HepG2 (cell line): Measurements from ENCODE around the gene CAMTA1. TPM values are rescaled to one million over a fixed set of nuclear protein-coding genes. Genes with fewer than 3 reads are reported as not detected.

Experiments
- ATAC-seq: fragments of 200-7000 bp; cut with Tn5 transposase; 3 replicates; pipeline ENCODE4 v1.9.1; 2020; ENCODE audit warnings: mild to moderate bottlenecking, moderate library complexity
- BruUV-seq: library from RNA; stranded (reverse); fragments of 400-500 nt; replicated peaks from 2 replicates; lab custom pipeline; 2021; lab: Mats Ljungman, UMichigan
- CTCF ChIA-PET: fragments of 300-600 bp; formaldehyde crosslinking; extraction: SDS; loops from one replicate; lab custom pipeline; 2021; ENCODE audit warnings: low total read pairs, inconsistent platforms, low intra/inter-chr PET ratio; lab: Yijun Ruan, JAX
- POLR2A ChIA-PET: fragments of 350-600 bp; sonication (Branson Sonifier 250); formaldehyde crosslinking; loops from one replicate; lab custom pipeline; 2020; ENCODE audit warnings: antibody characterized with exemption, inconsistent platforms; lab: Yijun Ruan, JAX
- DNase-seq: peaks from one replicate; pipeline ENCODE4 v3.0.0-alpha.2; 2015; ENCODE audit warnings: low spot score
- FAIRE-seq: peaks from 3 replicates; lab custom pipeline; 2011; peaks lifted over from hg19 to GRCh38; lab: Jason Lieb, UNC
- H2AFZ ChIP-seq: one replicate; pipeline ENCODE4 v1.6.1; 2011; ENCODE audit warnings: low read length, inconsistent platforms
- H3K27ac ChIP-seq: fragments of 300-600 bp; 3 replicates; pipeline ENCODE4 v1.8.0; 2011; ENCODE audit warnings: mixed run types, mild to moderate bottlenecking, mixed read lengths, low read length, inconsistent platforms; ENCODE audit not compliant: insufficient read depth; ENCODE audit errors: extremely low read length
- H3K27me3 ChIP-seq, 2 experiments: fragments of 200-600 bp in 1 of 2; 2 replicates in 1 of 2; 3 replicates in 1 of 2; pipeline versions ENCODE4 v1.6.0 to v1.8.0; 2011; ENCODE audit warnings: low read length in 2 of 2, mild to moderate bottlenecking in 2 of 2, moderate library complexity in 2 of 2, inconsistent platforms in 1 of 2; ENCODE audit not compliant: insufficient read depth in 2 of 2, control insufficient read depth in 1 of 2
- H3K36me3 ChIP-seq, 2 experiments: fragments of 200-600 bp in 1 of 2; replicated peaks in 1 of 2; 2 replicates in 1 of 2; 3 replicates in 1 of 2; pipeline versions ENCODE4 v1.5.1 to v1.8.0; 2011; ENCODE audit warnings: low read length in 2 of 2, inconsistent platforms in 1 of 2; ENCODE audit not compliant: insufficient read depth in 2 of 2, control insufficient read depth in 1 of 2
- H3K4me1 ChIP-seq: 2 replicates; pipeline ENCODE4 v1.5.1; 2012; ENCODE audit warnings: low read length, inconsistent platforms; ENCODE audit not compliant: insufficient read depth
- H3K4me2 ChIP-seq: 2 replicates; pipeline ENCODE4 v1.6.0; 2011; ENCODE audit warnings: low read depth, low read length, inconsistent platforms
- H3K4me3 ChIP-seq, 3 experiments: fragments of 200-600 bp in 1 of 3; sonication (generic), shearing (Covaris generic) in 1 of 3; replicated peaks in 1 of 3; 2 replicates each; pipeline ENCODE4 v1.5.1; 2011 to 2016; ENCODE audit warnings: low read length in 3 of 3, inconsistent platforms in 2 of 3, low read depth in 2 of 3, mild to moderate bottlenecking in 2 of 3, control low read depth in 1 of 3, mixed read lengths in 1 of 3; ENCODE audit not compliant: insufficient read depth in 1 of 3
- H3K79me2 ChIP-seq: one replicate; pipeline ENCODE4 v1.6.1; 2011; ENCODE audit warnings: low read length, inconsistent platforms; ENCODE audit not compliant: insufficient read depth
- H3K9ac ChIP-seq: 2 replicates; pipeline ENCODE4 v1.6.0; 2011; ENCODE audit warnings: mild to moderate bottlenecking, low read depth, low read length, inconsistent platforms; ENCODE audit not compliant: insufficient read depth
- H3K9me3 ChIP-seq: 2 replicates; pipeline ENCODE4 v1.5.1; 2012; ENCODE audit warnings: mild to moderate bottlenecking, low read length
- H4K20me1 ChIP-seq: 2 replicates; pipeline ENCODE4 v1.6.0; 2011; ENCODE audit warnings: inconsistent platforms, mild to moderate bottlenecking, low read length, moderate library complexity; ENCODE audit not compliant: insufficient read depth
- DNMT3B ChIP-seq: conservative IDR thresholded peaks from 2 replicates; pipeline ENCODE4 v1.6.1; 2016; ENCODE audit warnings: missing biosample characterization, control low read depth
- ELK4 ChIP-seq: sonication (generic); formaldehyde crosslinking; IDR thresholded peaks from 2 replicates; pipeline ENCODE4 v1.9.0; 2021; ENCODE audit warnings: missing genetic modification reagents, borderline replicate concordance
- FIP1L1 ChIP-seq: fragments of 200-400 bp; formaldehyde crosslinking; IDR thresholded peaks from 2 replicates; pipeline ENCODE4 v1.6.1; 2018; ENCODE audit warnings: low read depth, mild to moderate bottlenecking, low read length, moderate library complexity, borderline replicate concordance; ENCODE audit not compliant: insufficient read depth
- MIER2 ChIP-seq: IDR thresholded peaks from 2 replicates; pipeline ENCODE4 v1.6.1; 2016; ENCODE audit warnings: missing biosample characterization, missing genetic modification reagents
- MXD4 ChIP-seq: IDR thresholded peaks from 2 replicates; pipeline ENCODE4 v1.6.1; 2016; ENCODE audit warnings: mild to moderate bottlenecking, missing biosample characterization, missing genetic modification reagents
- TRIM24 ChIP-seq: sonication (generic); formaldehyde crosslinking; IDR thresholded peaks from 2 replicates; pipeline ENCODE4 v1.8.0; 2022; ENCODE audit warnings: mild to moderate bottlenecking, missing genetic modification reagents
- USF2 ChIP-seq, 2 experiments: sonication (generic) in 1 of 2; formaldehyde crosslinking in 1 of 2; IDR thresholded peaks; 2 replicates each; pipeline versions ENCODE4 v1.5.1 to v1.6.1; 2011 to 2020; ENCODE audit warnings: borderline replicate concordance in 1 of 2, low read depth in 1 of 2, low read length in 1 of 2, mild to moderate bottlenecking in 1 of 2, missing genetic modification reagents in 1 of 2, moderate library complexity in 1 of 2
- ZIK1 ChIP-seq: sonication (generic); formaldehyde crosslinking; IDR thresholded peaks from 2 replicates; pipeline ENCODE4 v1.5.0; 2020; ENCODE audit warnings: mild to moderate bottlenecking, low read depth, missing genetic modification reagents, borderline replicate concordance
- ZNF44 ChIP-seq: sonication (generic); formaldehyde crosslinking; IDR thresholded peaks from 2 replicates; pipeline ENCODE4 v1.5.1; 2020; ENCODE audit warnings: mild to moderate bottlenecking, missing genetic modification reagents
- WGBS: methylation state at CpG from one replicate; pipeline ENCODE4 v1.1.6; 2017; ENCODE audit warnings: low lambda C conversion rate; 5-methylcytosine and 5-hydroxymethylcytosine counted together
- in situ Hi-C: cut with HindIII; loops from 2 replicates; pipeline ENCODE4 v1.10.0; 2017; ENCODE audit warnings: low pct_unique_long_range_greater_than_20kb; ENCODE audit not compliant: extremely low pct_ligation_motif_present
- intact Hi-C: fragments of 100-400 bp; cut with micrococcal nuclease; formaldehyde crosslinking; loops from one replicate; pipeline ENCODE4 v1.10.0; 2022; ENCODE audit not compliant: unreplicated experiment
- polyA plus RNA-seq, 8 experiments: library from polyadenylated mRNA; depleted of rRNA in 3 of 8; stranded (reverse) in 7 of 8; unstranded in 1 of 8; fragments of >200 nt; fragmentation: Illumina TruSeq in 4 of 8; extraction: Trizol in 4 of 8; gene quantifications; 2 replicates each; pipeline versions ENCODE4 v1.2.1 to v1.2.3, GENCODE V29; 2011 to 2016; ENCODE audit warnings: low read depth in 4 of 8, missing spikeins in 1 of 8, mixed read lengths in 1 of 8; ENCODE audit not compliant: insufficient read depth in 1 of 8
- total RNA-seq, 5 experiments: library from RNA; depleted of rRNA; stranded (reverse); fragments of >200 nt; fragmentation: Illumina TruSeq; extraction: Trizol; gene quantifications; 2 replicates each; pipeline ENCODE4 v1.2.3, GENCODE V29; 2016; ENCODE audit warnings: low read depth in 1 of 5
- TF ChIP-seq, protein P1 (sequence below): sonication (generic); formaldehyde crosslinking; IDR thresholded peaks from 2 replicates; pipeline ENCODE4 v1.9.0; 2021; ENCODE audit warnings: missing genetic modification reagents, mild to moderate bottlenecking, borderline replicate concordance
- TF ChIP-seq, protein P2 (sequence below): sonication (generic); formaldehyde crosslinking; IDR thresholded peaks from 2 replicates; pipeline ENCODE4 v1.5.1; 2020; ENCODE audit warnings: mild to moderate bottlenecking, missing genetic modification reagents, moderate library complexity

Gene CAMTA1
- total and polyA plus RNA-seq, 2 of the 13 experiments (the other 11 are each of a cell fraction or from before 2014, with no cell fraction given) = 25.0 to 36.4 TPM

GRCh38 chr1:6917067-6917466 is 131.8 kb downstream of the CAMTA1 start:
- Histone ChIP-seq H3K9ac (no peak overlapping the region), H3K36me3 (no peaks in the 10 kb centered on the region), H3K4me3 (no peak overlapping the region), H2AFZ (no peak overlapping the region), H3K4me1 (no peaks in the 10 kb centered on the region), H3K4me2 (no peak overlapping the region), H3K27me3 (peaks cover 0 to 29% of the 10 kb centered on the region in 2 experiments; a peak in 3 of 5 replicates), H3K9me3 (no peaks in the 10 kb centered on the region), H3K79me2 (no peaks in the 10 kb centered on the region), H3K27ac (no peak overlapping the region), H4K20me1 (no peaks in the 10 kb centered on the region)
- CTCF ChIA-PET = no interaction called here
- FAIRE-seq (no peak), ATAC-seq (no peak), DNase-seq (no peak)
- 23% methylated on average over 4 of the region's 4 CpGs for WGBS
- no TSS peak for BruUV-seq
- in situ Hi-C loops (no loop called here), intact Hi-C loops (no loop called here)
- TF ChIP-seq MIER2 (no peak), FIP1L1 (no peak), USF2 (IDR thresholded peaks at IDR 0.05; ENCODE audit: low read depth, low read length) (no peak), USF2 (CRISPR knock-in tag; IDR thresholded peaks at IDR 0.05; ENCODE audit: borderline replicate concordance) (no peak), ELK4 (CRISPR knock-in tag) (no peak), TRIM24 (no peak), ZNF44 (CRISPR knock-in tag) (no peak), MXD4 (no peak), ZIK1 (no peak), DNMT3B (CRISPR knock-in tag) (no peak)
- TF ChIP-seq, protein P1, sequence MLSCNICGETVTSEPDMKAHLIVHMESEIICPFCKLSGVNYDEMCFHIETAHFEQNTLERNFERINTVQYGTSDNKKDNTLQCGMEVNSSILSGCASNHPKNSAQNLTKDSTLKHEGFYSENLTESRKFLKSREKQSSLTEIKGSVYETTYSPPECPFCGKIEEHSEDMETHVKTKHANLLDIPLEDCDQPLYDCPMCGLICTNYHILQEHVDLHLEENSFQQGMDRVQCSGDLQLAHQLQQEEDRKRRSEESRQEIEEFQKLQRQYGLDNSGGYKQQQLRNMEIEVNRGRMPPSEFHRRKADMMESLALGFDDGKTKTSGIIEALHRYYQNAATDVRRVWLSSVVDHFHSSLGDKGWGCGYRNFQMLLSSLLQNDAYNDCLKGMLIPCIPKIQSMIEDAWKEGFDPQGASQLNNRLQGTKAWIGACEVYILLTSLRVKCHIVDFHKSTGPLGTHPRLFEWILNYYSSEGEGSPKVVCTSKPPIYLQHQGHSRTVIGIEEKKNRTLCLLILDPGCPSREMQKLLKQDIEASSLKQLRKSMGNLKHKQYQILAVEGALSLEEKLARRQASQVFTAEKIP (CRISPR knock-in tag) = no peak
- TF ChIP-seq, protein P2, sequence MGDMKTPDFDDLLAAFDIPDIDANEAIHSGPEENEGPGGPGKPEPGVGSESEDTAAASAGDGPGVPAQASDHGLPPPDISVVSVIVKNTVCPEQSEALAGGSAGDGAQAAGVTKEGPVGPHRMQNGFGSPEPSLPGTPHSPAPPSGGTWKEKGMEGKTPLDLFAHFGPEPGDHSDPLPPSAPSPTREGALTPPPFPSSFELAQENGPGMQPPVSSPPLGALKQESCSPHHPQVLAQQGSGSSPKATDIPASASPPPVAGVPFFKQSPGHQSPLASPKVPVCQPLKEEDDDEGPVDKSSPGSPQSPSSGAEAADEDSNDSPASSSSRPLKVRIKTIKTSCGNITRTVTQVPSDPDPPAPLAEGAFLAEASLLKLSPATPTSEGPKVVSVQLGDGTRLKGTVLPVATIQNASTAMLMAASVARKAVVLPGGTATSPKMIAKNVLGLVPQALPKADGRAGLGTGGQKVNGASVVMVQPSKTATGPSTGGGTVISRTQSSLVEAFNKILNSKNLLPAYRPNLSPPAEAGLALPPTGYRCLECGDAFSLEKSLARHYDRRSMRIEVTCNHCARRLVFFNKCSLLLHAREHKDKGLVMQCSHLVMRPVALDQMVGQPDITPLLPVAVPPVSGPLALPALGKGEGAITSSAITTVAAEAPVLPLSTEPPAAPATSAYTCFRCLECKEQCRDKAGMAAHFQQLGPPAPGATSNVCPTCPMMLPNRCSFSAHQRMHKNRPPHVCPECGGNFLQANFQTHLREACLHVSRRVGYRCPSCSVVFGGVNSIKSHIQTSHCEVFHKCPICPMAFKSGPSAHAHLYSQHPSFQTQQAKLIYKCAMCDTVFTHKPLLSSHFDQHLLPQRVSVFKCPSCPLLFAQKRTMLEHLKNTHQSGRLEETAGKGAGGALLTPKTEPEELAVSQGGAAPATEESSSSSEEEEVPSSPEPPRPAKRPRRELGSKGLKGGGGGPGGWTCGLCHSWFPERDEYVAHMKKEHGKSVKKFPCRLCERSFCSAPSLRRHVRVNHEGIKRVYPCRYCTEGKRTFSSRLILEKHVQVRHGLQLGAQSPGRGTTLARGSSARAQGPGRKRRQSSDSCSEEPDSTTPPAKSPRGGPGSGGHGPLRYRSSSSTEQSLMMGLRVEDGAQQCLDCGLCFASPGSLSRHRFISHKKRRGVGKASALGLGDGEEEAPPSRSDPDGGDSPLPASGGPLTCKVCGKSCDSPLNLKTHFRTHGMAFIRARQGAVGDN = no peak
- POLR2A ChIA-PET = no interaction called here
